ENCODE results near the gene CRYGD.
"Not testable (repeated sequence)": the region's sequence is repeated elsewhere in the genome, so short reads cannot be mapped to it uniquely, and the experiment has no call there.

CRYGD gene

GRCh38 chr2:208124013-208124715 is at the start of gene CRYGD:
CRYGD (minus strand) TSS chr2:208124524; CDS start chr2:208124473, 51 bp downstream.
- not testable (repeated sequence) for H3K27ac Mint-ChIP-seq (ENCODE audit: low read depth); DNase-seq (ENCODE audit: low spot score in 2 of 2); H3K4me3 Mint-ChIP-seq; H3K9me3 Mint-ChIP-seq; H3K36me3 Mint-ChIP-seq (ENCODE audit: insufficient read depth); ATAC-seq (replicated peaks; ENCODE audit: extremely low read depth, poor library complexity, severe bottlenecking)
- peaks cover 41% of the 10 kb centered on the region for H3K27me3 Mint-ChIP-seq
- peaks cover 10% of the 10 kb centered on the region for H3K4me1 Mint-ChIP-seq

GRCh38 chr2:208172125-208172524 is 47.8 kb upstream of the CRYGD start:
- no peak for ATAC-seq (replicated peaks; ENCODE audit: extremely low read depth, poor library complexity, severe bottlenecking)
- H3K36me3 Mint-ChIP-seq (ENCODE audit: insufficient read depth) = peaks cover 2% of the 10 kb centered on the region
- peaks cover 40% of the 10 kb centered on the region for H3K27me3 Mint-ChIP-seq
- H3K9me3 Mint-ChIP-seq = no peaks in the 10 kb centered on the region
- DNase-seq (ENCODE audit: low spot score in 2 of 2) = no peak
- no peak overlapping the region for H3K27ac Mint-ChIP-seq (ENCODE audit: low read depth)
- H3K4me3 Mint-ChIP-seq = no peak overlapping the region
- no peaks in the 10 kb centered on the region for H3K4me1 Mint-ChIP-seq

DNA sequence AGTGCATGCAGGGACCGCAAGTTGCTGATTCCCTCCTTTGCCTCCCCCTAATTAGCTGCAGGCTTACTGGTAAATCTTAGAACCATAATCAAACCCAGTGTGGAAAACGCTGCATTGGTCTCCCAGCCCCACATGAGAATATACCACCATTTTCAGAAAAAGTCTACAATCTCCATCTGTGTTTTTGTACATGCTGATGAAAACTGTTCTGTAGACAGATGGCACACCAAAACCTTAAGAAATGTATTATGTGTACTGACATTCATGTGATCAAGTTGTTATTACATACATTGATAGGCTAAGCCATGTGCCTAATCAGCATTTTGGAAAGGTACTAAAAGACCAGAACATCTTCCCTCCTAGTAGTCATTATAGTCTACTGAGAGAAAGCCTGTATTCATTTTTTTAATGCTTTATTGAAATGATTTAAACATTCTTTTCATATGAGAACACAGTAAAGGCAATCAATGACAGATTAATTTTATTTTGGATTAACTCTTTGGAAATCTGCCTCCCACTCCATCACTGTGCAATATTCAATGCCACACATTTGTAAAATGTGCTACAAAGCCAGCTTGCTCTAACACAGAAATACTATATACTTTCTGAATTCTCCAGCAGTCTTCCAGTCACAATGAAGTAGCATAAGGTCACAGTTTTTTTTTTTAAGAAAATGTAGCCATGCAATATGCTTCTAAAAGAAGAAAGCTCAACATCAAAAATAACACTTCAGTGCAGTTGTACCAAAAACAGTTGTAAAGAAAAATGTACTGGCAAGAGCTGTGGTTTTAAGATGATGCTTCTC is 40.8 kb upstream of the CRYGD start:
- Mint-ChIP-seq H3K4me3 (no peak overlapping the region), H3K4me1 (no peaks in the 10 kb centered on the region), H3K36me3 (ENCODE audit: insufficient read depth) (peaks cover 1% of the 10 kb centered on the region), H3K27ac (ENCODE audit: low read depth) (no peak overlapping the region), H3K9me3 (no peaks in the 10 kb centered on the region), H3K27me3 (peaks cover 27% of the 10 kb centered on the region)
- DNase-seq (ENCODE audit: low spot score in 2 of 2) (no peak), ATAC-seq (replicated peaks; ENCODE audit: extremely low read depth, poor library complexity, severe bottlenecking) (no peak)

GRCh38 chr2:208163489-208163888 is 39.2 kb upstream of the CRYGD start, which contains the start of gene CRYGA:
CRYGA (minus strand) TSS chr2:208163589; CDS start chr2:208163556, 33 bp downstream.
- H3K36me3 Mint-ChIP-seq (ENCODE audit: insufficient read depth) = no peaks in the 10 kb centered on the region
- DNase-seq (ENCODE audit: low spot score in 2 of 2) (no peak), ATAC-seq (replicated peaks; ENCODE audit: extremely low read depth, poor library complexity, severe bottlenecking) (no peak)
- H3K4me3 Mint-ChIP-seq = no peak within 1 kb of the TSS
- no peaks in the 10 kb centered on the region for H3K9me3 Mint-ChIP-seq
- H3K4me1 Mint-ChIP-seq = no peaks in the 10 kb centered on the region
- H3K27ac Mint-ChIP-seq (ENCODE audit: low read depth) = no peak within 1 kb of the TSS
- H3K27me3 Mint-ChIP-seq = peaks cover 21% of the 10 kb centered on the region

DNA sequence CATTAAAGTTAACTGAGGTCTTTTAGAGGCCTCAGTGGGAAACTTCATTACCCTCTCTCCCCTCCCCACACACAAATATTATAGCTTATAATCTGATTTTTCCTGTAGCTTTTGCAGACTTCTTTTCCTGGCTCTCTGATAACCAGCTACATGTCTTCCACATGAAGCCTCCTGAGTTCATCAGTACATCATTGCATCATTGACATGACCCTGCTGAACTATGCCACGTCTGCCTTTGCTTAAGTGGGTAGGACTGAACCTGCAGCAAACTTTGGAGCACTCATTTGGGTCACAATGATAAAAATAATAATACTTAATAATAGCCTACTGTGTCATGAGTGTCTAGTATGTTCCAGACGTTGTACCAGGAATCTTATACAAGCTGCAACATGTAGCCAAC is 32.1 kb upstream of the CRYGD start:
- H3K27me3 Mint-ChIP-seq = no peaks in the 10 kb centered on the region
- no peak overlapping the region for H3K27ac Mint-ChIP-seq (ENCODE audit: low read depth)
- DNase-seq (ENCODE audit: low spot score in 2 of 2) = no peak
- H3K4me1 Mint-ChIP-seq = no peaks in the 10 kb centered on the region
- no peak overlapping the region for H3K4me3 Mint-ChIP-seq
- no peaks in the 10 kb centered on the region for H3K9me3 Mint-ChIP-seq
- no peaks in the 10 kb centered on the region for H3K36me3 Mint-ChIP-seq (ENCODE audit: insufficient read depth)
- no peak for ATAC-seq (replicated peaks; ENCODE audit: extremely low read depth, poor library complexity, severe bottlenecking)

- Mint-ChIP-seq H3K27me3 (peaks cover 10% of the 10 kb centered on the region), H3K4me1 (no peaks in the 10 kb centered on the region), H3K9me3 (no peaks in the 10 kb centered on the region), H3K27ac (ENCODE audit: low read depth) (no peak overlapping the region), H3K36me3 (ENCODE audit: insufficient read depth) (peaks cover 2% of the 10 kb centered on the region), H3K4me3 (no peak overlapping the region)
- ATAC-seq (replicated peaks; ENCODE audit: extremely low read depth, poor library complexity, severe bottlenecking) = no peak
- DNase-seq (ENCODE audit: low spot score in 2 of 2) = no peak
These were observed 28.8 kb upstream of the CRYGD start for GRCh38 chr2:208153156-208153555.

- peaks cover 2% of the 10 kb centered on the region for H3K36me3 Mint-ChIP-seq (ENCODE audit: insufficient read depth)
- H3K4me3 Mint-ChIP-seq = no peak overlapping the region
- peaks cover 10% of the 10 kb centered on the region for H3K27me3 Mint-ChIP-seq
- H3K9me3 Mint-ChIP-seq = no peaks in the 10 kb centered on the region
- DNase-seq (ENCODE audit: low spot score in 2 of 2) = no peak
- ATAC-seq (replicated peaks; ENCODE audit: extremely low read depth, poor library complexity, severe bottlenecking) = no peak
- H3K4me1 Mint-ChIP-seq = no peaks in the 10 kb centered on the region
- H3K27ac Mint-ChIP-seq (ENCODE audit: low read depth) = no peak overlapping the region
These were observed 26.6 kb upstream of the CRYGD start for GRCh38 chr2:208150956-208151355.

GRCh38 chr2:208150094-208150493 is 25.8 kb upstream of the CRYGD start:
- ATAC-seq (replicated peaks; ENCODE audit: extremely low read depth, poor library complexity, severe bottlenecking) = no peak
- no peaks in the 10 kb centered on the region for H3K4me1 Mint-ChIP-seq
- no peak for DNase-seq (ENCODE audit: low spot score in 2 of 2)
- peaks cover 2% of the 10 kb centered on the region for H3K36me3 Mint-ChIP-seq (ENCODE audit: insufficient read depth)
- H3K27me3 Mint-ChIP-seq = peaks cover 10% of the 10 kb centered on the region
- H3K4me3 Mint-ChIP-seq = no peak overlapping the region
- H3K27ac Mint-ChIP-seq (ENCODE audit: low read depth) = no peak overlapping the region
- H3K9me3 Mint-ChIP-seq = no peaks in the 10 kb centered on the region

DNA sequence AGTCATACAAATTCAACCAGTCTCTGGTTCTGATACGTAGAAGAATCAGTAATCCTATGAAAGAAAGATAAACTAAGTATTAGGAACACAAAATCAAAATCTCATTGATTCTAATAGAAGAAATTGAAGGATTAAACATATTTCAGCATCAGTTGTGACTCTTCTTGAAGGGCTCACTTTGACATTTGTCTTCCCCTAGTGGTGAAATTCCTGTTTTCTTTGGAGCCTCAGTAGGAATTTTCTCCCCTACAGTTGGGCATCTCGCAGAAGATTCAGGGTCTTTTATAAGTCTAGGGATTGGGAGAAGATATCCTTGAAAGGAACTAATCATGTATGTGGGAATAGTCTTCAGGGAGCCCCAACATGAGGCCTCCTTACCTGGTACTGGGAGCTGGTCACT is 24.5 kb upstream of the CRYGD start:
- no peaks in the 10 kb centered on the region for H3K9me3 Mint-ChIP-seq
- peaks cover 10% of the 10 kb centered on the region for H3K27me3 Mint-ChIP-seq
- ATAC-seq (replicated peaks; ENCODE audit: extremely low read depth, poor library complexity, severe bottlenecking) (no peak), DNase-seq (ENCODE audit: low spot score in 2 of 2) (no peak)
- no peaks in the 10 kb centered on the region for H3K4me1 Mint-ChIP-seq
- no peak overlapping the region for H3K4me3 Mint-ChIP-seq
- peaks cover 2% of the 10 kb centered on the region for H3K36me3 Mint-ChIP-seq (ENCODE audit: insufficient read depth)
- no peak overlapping the region for H3K27ac Mint-ChIP-seq (ENCODE audit: low read depth)

- Mint-ChIP-seq H3K4me3 (no peak overlapping the region), H3K4me1 (no peaks in the 10 kb centered on the region), H3K36me3 (ENCODE audit: insufficient read depth) (peaks cover 2% of the 10 kb centered on the region), H3K27ac (ENCODE audit: low read depth) (no peak overlapping the region), H3K9me3 (no peaks in the 10 kb centered on the region), H3K27me3 (peaks cover 10% of the 10 kb centered on the region)
- no peak for ATAC-seq (replicated peaks; ENCODE audit: extremely low read depth, poor library complexity, severe bottlenecking)
- no peak for DNase-seq (ENCODE audit: low spot score in 2 of 2)
These were observed 23.4 kb upstream of the CRYGD start for GRCh38 chr2:208147759-208148158.

DNA sequence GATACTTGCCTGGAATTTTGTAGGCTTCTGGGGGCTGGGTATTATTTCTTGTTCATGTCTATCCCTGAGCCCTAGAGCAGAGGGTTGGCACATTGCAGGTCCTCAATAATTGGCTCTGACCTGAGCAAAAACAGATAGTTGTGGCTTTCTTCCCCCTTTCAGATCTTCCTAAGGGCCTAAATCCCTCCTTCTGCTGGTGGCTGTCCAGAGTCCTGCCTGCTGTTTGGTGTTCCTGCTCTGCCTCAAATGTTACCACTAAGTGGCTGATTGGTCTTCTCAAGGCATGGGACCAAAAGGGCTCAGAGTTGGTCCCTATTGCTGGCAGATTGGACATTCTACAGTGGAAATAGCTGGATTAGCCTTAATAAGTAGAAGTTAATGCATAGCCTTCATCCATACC is 22.7 kb upstream of the CRYGD start:
- ATAC-seq (replicated peaks; ENCODE audit: extremely low read depth, poor library complexity, severe bottlenecking) (no peak), DNase-seq (ENCODE audit: low spot score in 2 of 2) (no peak)
- Mint-ChIP-seq H3K36me3 (ENCODE audit: insufficient read depth) (peaks cover 2% of the 10 kb centered on the region), H3K9me3 (no peaks in the 10 kb centered on the region), H3K27ac (ENCODE audit: low read depth) (no peak overlapping the region), H3K4me1 (no peaks in the 10 kb centered on the region), H3K27me3 (peaks cover 10% of the 10 kb centered on the region), H3K4me3 (no peak overlapping the region)

DNA sequence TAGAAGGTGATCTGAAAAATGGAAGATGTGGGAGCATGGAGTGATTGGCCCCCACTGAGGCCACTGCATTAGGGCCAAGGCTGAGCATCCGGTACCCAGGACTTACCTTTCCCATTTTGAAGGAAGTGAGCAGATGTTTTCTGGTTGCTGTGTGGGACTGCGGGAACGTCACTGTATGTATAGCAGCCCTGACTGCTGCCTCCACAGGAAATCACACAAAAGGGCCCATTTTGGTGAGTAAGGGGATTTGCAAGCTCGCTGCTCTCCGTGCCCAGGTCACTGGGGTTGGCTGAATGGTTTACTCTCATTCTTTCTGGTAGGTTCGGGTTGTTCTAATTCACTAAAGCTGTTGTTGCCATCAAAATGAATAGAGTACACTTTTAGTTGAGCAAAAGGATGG is 21.7 kb upstream of the CRYGD start, which contains the start of gene CRYGB:
TSS of gene CRYGB (minus strand) at position 153 of the 400 bp plus-strand sequence. CDS start at position 115, 38 bp downstream.
- DNase-seq (ENCODE audit: low spot score in 2 of 2) (no peak), ATAC-seq (replicated peaks; ENCODE audit: extremely low read depth, poor library complexity, severe bottlenecking) (no peak)
- Mint-ChIP-seq H3K9me3 (no peaks in the 10 kb centered on the region), H3K27me3 (peaks cover 10% of the 10 kb centered on the region), H3K4me1 (no peaks in the 10 kb centered on the region), H3K4me3 (no peak within 1 kb of the TSS), H3K27ac (ENCODE audit: low read depth) (no peak within 1 kb of the TSS), H3K36me3 (ENCODE audit: insufficient read depth) (peaks cover 2% of the 10 kb centered on the region)
